Endothelial cell of umbilical vein (primary cell): ENCODE results near the gene DLGAP1. TPM values are rescaled to one million over a fixed set of nuclear protein-coding genes. Genes with fewer than 3 reads are reported as not detected.

Experiments used
- BruUV-seq: library from RNA; stranded (reverse); fragments of 400-500 nt; replicated peaks from 2 replicates; lab custom pipeline; 2021; lab: Mats Ljungman, UMichigan
- CTCF ChIA-PET: fragments of 300-600, 350-600 bp; sonication (Branson Sonifier 250); formaldehyde crosslinking; loops from one replicate; lab custom pipeline; 2021; ENCODE audit warnings: antibody characterized with exemption, inconsistent platforms; lab: Charles Lee
- POLR2A ChIA-PET: fragments of 300-600, 350-600 bp; sonication (Branson Sonifier 250); formaldehyde crosslinking; loops from one replicate; lab custom pipeline; 2021; ENCODE audit warnings: antibody characterized with exemption, inconsistent platforms; lab: Charles Lee
- DNase-seq: peaks from one replicate; pipeline ENCODE4 v3.0.0-alpha.2; 2011; ENCODE audit warnings: low read depth, low spot score
- FAIRE-seq: peaks from 2 replicates; lab custom pipeline; 2011; peaks lifted over from hg19 to GRCh38; lab: Jason Lieb, UNC
- H2AFZ ChIP-seq: 2 replicates; pipeline ENCODE4 v1.6.0; 2012; ENCODE audit warnings: low read depth, low read length, control low read depth, inconsistent platforms
- H3K27ac ChIP-seq: 2 replicates; pipeline ENCODE4 v1.5.1; 2011; ENCODE audit warnings: low read depth, mild to moderate bottlenecking, control low read depth, low read length, moderate library complexity; ENCODE audit not compliant: insufficient read depth
- H3K27me3 ChIP-seq, 2 experiments: 2 replicates each; pipeline versions ENCODE4 v1.6.0 to v1.6.1; 2011; ENCODE audit warnings: low read length in 2 of 2, mixed read lengths in 1 of 2; ENCODE audit not compliant: control insufficient read depth in 2 of 2, insufficient read depth in 2 of 2
- H3K36me3 ChIP-seq, 2 experiments: 2 replicates in 1 of 2; 3 replicates in 1 of 2; pipeline ENCODE4 v1.5.1; 2011; ENCODE audit warnings: low read length in 2 of 2, mild to moderate bottlenecking in 1 of 2, moderate library complexity in 1 of 2; ENCODE audit not compliant: control insufficient read depth in 2 of 2, insufficient read depth in 2 of 2; ENCODE audit errors: extremely low read depth in 1 of 2
- H3K4me1 ChIP-seq: 3 replicates; pipeline ENCODE4 v1.5.1; 2011; ENCODE audit warnings: mild to moderate bottlenecking, low read length; ENCODE audit not compliant: control insufficient read depth, insufficient read depth; ENCODE audit errors: extremely low read depth
- H3K4me2 ChIP-seq: 2 replicates; pipeline ENCODE4 v1.6.1; 2011; ENCODE audit warnings: low read length, control low read depth, mixed read lengths; ENCODE audit not compliant: insufficient read depth
- H3K4me3 ChIP-seq, 3 experiments: fragments of 200-600 bp in 1 of 3; sonication (generic), shearing (Covaris generic) in 1 of 3; replicated peaks in 1 of 3; 2 replicates each; pipeline ENCODE4 v1.5.1; 2011 to 2016; ENCODE audit warnings: control low read depth in 3 of 3, low read length in 3 of 3, mild to moderate bottlenecking in 2 of 3, inconsistent platforms in 1 of 3, low read depth in 1 of 3, moderate library complexity in 1 of 3; ENCODE audit not compliant: insufficient read depth in 1 of 3
- H3K79me2 ChIP-seq: 2 replicates; pipeline ENCODE4 v1.6.0; 2012; ENCODE audit warnings: low read length, inconsistent platforms; ENCODE audit not compliant: control insufficient read depth, insufficient read depth
- H3K9ac ChIP-seq: replicated peaks from 2 replicates; pipeline ENCODE3; 2011; ENCODE audit warnings: low read length, control low read depth; ENCODE audit not compliant: insufficient read depth; ENCODE audit errors: extremely low read depth
- H3K9me1 ChIP-seq: replicated peaks from 3 replicates; pipeline ENCODE4 v1.6.0; 2011; ENCODE audit warnings: mild to moderate bottlenecking, low read length; ENCODE audit not compliant: control insufficient read depth, insufficient read depth; ENCODE audit errors: extremely low read depth
- H3K9me3 ChIP-seq: replicated peaks from 2 replicates; pipeline ENCODE4 v1.5.1; 2012; ENCODE audit warnings: low read length, inconsistent platforms; ENCODE audit not compliant: control insufficient read depth, insufficient read depth
- H4K20me1 ChIP-seq: replicated peaks from 2 replicates; pipeline ENCODE3; 2011; ENCODE audit warnings: mild to moderate bottlenecking, low read length; ENCODE audit not compliant: control insufficient read depth, insufficient read depth; ENCODE audit errors: extremely low read depth
- EZH2 ChIP-seq: IDR thresholded peaks from 2 replicates; pipeline ENCODE4 v1.6.1; 2012; ENCODE audit warnings: borderline replicate concordance, low read depth, mild to moderate bottlenecking, moderate library complexity, low read length, inconsistent platforms; ENCODE audit not compliant: severe bottlenecking
- FOS ChIP-seq: IDR thresholded peaks from 2 replicates; pipeline ENCODE4 v1.6.1; 2011; ENCODE audit warnings: mild to moderate bottlenecking, low read length, moderate library complexity, borderline replicate concordance; ENCODE audit not compliant: insufficient read depth
- GATA2 ChIP-seq: IDR thresholded peaks from 2 replicates; pipeline ENCODE4 v1.7.0; 2011; ENCODE audit warnings: low read depth, mild to moderate bottlenecking, moderate library complexity, mixed read lengths, low read length; ENCODE audit not compliant: insufficient read length, insufficient read depth
- JUN ChIP-seq: IDR thresholded peaks from 2 replicates; pipeline ENCODE4 v1.6.1; 2011; ENCODE audit warnings: borderline replicate concordance, low read depth; ENCODE audit not compliant: insufficient read length, insufficient read depth
- MYC ChIP-seq: IDR thresholded peaks from one replicate; pipeline ENCODE4 v1.6.1; 2011; ENCODE audit warnings: mild to moderate bottlenecking, low read depth, low read length
- POLR2A ChIP-seq: IDR thresholded peaks from 2 replicates; pipeline ENCODE4 v1.6.1; 2012; ENCODE audit warnings: low read depth, mild to moderate bottlenecking, control low read depth, low read length
- POLR2AphosphoS5 ChIP-seq: IDR thresholded peaks from 2 replicates; pipeline ENCODE4 v1.6.1; 2012; ENCODE audit warnings: low read depth, mild to moderate bottlenecking, control low read depth, low read length, moderate library complexity; ENCODE audit not compliant: insufficient read depth
- dilution Hi-C: fragments of 300-500 bp; cut with MboI; formaldehyde crosslinking; loops from one replicate; pipeline ENCODE4 v1.15.0; 2019; ENCODE audit warnings: low sequenced_read_pairs; ENCODE audit not compliant: extremely low pct_ligation_motif_present
- intact Hi-C: fragments of 100-400 bp; cut with micrococcal nuclease; formaldehyde crosslinking; loops from one replicate; pipeline ENCODE4 v1.10.0; 2022
- polyA plus RNA-seq, 4 experiments: library from polyadenylated mRNA; depleted of rRNA in 3 of 4; stranded (reverse) in 3 of 4; unstranded in 1 of 4; fragments of >200 nt; gene quantifications; 2 replicates each; pipeline versions ENCODE4 v1.2.1 to v1.2.3, GENCODE V29; 2011 to 2012; ENCODE audit warnings: missing spikeins in 1 of 4
- total RNA-seq: library from RNA; stranded (reverse); gene quantifications from 2 replicates; pipeline ENCODE4 v1.2.3, GENCODE V29; 2021
- TF ChIP-seq, protein P1 (sequence below): IDR thresholded peaks from 2 replicates; pipeline ENCODE4 v1.6.1; 2011; ENCODE audit not compliant: insufficient read depth, insufficient read length
- TF ChIP-seq, protein P2 (sequence below), 2 donors: IDR thresholded peaks; 1 replicate in 1 of 2; 2 replicates in 1 of 2; pipeline ENCODE4 v1.5.1; 2011; ENCODE audit warnings: low read length in 2 of 2, mild to moderate bottlenecking in 2 of 2, moderate library complexity in 2 of 2, control low read depth in 1 of 2, inconsistent platforms in 1 of 2, low read depth in 1 of 2; ENCODE audit not compliant: insufficient read depth in 1 of 2; ENCODE audit errors: extremely low read depth in 1 of 2

The DLGAP1 gene
- total and polyA plus RNA-seq, 2 donors (not counting 3 experiments of a cell fraction or from before 2014, with no cell fraction given) = 0.04 TPM; not detected in 1

DNA sequence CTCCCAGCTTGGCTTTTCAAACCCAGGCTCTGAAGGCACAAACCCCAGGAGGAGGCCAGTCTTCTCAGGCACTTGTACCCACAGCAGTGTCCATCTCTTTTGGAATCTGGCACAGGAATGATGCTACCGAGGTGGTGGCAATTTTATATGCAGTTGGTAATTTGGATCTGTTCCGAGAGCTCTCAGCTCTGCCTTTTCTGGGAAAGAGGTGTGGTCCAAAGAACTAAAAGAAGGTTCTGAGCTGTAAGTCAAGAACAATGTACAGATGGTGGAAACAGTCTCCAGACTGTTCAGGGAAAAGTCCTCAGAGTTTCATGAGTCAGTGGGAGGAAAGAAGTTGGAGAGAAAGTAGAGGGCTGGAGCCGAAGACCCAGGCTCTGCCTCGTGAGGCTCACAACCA, 651.8 kb downstream of the DLGAP1 start:
- FAIRE-seq = no peak

DNA sequence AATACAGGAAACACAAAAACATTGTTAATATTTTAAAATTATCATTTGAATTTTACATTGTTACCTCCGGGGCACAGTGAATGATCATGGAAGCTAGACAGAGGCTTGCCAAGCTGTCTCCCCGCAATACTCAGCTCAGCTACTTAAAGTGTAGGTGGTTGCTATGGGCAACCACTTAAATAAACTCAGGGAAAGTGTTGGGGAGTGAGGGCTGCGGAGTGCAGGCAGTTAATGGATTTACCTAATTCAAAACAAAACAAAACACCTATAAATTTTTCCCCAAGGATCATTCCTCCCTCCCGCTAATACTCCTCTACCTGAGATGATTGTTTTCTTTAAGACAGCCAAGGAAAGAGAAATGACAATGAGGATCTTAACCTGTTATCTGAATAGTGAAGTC, 655.6 kb downstream of the DLGAP1 start:
- no peaks in the 10 kb centered on the region for H3K9me3 ChIP-seq
- no peak overlapping the region for H2AFZ ChIP-seq
- no peaks in the 10 kb centered on the region for H4K20me1 ChIP-seq
- no peaks in the 10 kb centered on the region for H3K27me3 ChIP-seq
- TF ChIP-seq POLR2A = no peak
- no peak for TF ChIP-seq MYC
- no peak for TF ChIP-seq JUN
- no peak for TF ChIP-seq FOS
- TF ChIP-seq EZH2 = no peak
- TF ChIP-seq GATA2 = no peak
- no peak for TF ChIP-seq POLR2AphosphoS5
- TF ChIP-seq, protein P1, sequence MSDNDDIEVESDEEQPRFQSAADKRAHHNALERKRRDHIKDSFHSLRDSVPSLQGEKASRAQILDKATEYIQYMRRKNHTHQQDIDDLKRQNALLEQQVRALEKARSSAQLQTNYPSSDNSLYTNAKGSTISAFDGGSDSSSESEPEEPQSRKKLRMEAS = no peak
- TF ChIP-seq, protein P2, sequence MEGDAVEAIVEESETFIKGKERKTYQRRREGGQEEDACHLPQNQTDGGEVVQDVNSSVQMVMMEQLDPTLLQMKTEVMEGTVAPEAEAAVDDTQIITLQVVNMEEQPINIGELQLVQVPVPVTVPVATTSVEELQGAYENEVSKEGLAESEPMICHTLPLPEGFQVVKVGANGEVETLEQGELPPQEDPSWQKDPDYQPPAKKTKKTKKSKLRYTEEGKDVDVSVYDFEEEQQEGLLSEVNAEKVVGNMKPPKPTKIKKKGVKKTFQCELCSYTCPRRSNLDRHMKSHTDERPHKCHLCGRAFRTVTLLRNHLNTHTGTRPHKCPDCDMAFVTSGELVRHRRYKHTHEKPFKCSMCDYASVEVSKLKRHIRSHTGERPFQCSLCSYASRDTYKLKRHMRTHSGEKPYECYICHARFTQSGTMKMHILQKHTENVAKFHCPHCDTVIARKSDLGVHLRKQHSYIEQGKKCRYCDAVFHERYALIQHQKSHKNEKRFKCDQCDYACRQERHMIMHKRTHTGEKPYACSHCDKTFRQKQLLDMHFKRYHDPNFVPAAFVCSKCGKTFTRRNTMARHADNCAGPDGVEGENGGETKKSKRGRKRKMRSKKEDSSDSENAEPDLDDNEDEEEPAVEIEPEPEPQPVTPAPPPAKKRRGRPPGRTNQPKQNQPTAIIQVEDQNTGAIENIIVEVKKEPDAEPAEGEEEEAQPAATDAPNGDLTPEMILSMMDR (IDR thresholded peaks at IDR 0.05; ENCODE audit: extremely low read depth in 1 of 2, insufficient read depth in 1 of 2, low read depth in 1 of 2, low read length in 2 of 2) = no peak
- intact Hi-C loops = no loop called here
- BruUV-seq = no TSS peak
- dilution Hi-C loops = no loop called here
- CTCF ChIA-PET = interaction anchor here (1.3 to 1.7 kb wide), 2 partner anchors 28 to 205 kb away, joined by 3 to 5 read pairs; no protein-coding TSS in a partner anchor
- POLR2A ChIA-PET = no interaction called here
- DNase-seq (no peak), FAIRE-seq (no peak)
- H3K9ac ChIP-seq = no peak overlapping the region
- no peak overlapping the region for H3K4me3 ChIP-seq
- H3K4me1 ChIP-seq = peaks cover 9% of the 10 kb centered on the region
- no peaks in the 10 kb centered on the region for H3K36me3 ChIP-seq
- H3K9me1 ChIP-seq = no peaks in the 10 kb centered on the region
- H3K27ac ChIP-seq = no peak overlapping the region
- no peak overlapping the region for H3K4me2 ChIP-seq
- no peaks in the 10 kb centered on the region for H3K79me2 ChIP-seq

More for the DNA sequence above, 651.8 kb downstream of the DLGAP1 start:
- no peaks in the 10 kb centered on the region for H3K9me1 ChIP-seq
- H3K79me2 ChIP-seq = no peaks in the 10 kb centered on the region
- intact Hi-C loops (no loop called here), dilution Hi-C loops (no loop called here)
- no peak overlapping the region for H3K9ac ChIP-seq
- ChIA-PET CTCF (interaction anchor here (0.7 to 2.6 kb wide), 5 partner anchors 9 to 192 kb away, joined by 3 to 14 read pairs (median 4); no protein-coding TSS in a partner anchor), POLR2A (no interaction called here)
- no peak overlapping the region for H3K27ac ChIP-seq
- no peak overlapping the region for H2AFZ ChIP-seq
- peaks cover 0 to 3% of the 10 kb centered on the region in 2 experiments for H3K27me3 ChIP-seq
- H3K36me3 ChIP-seq = no peaks in the 10 kb centered on the region
- no peak overlapping the region for H3K4me2 ChIP-seq
- no peaks in the 10 kb centered on the region for H3K4me1 ChIP-seq
- H4K20me1 ChIP-seq = no peaks in the 10 kb centered on the region
- H3K9me3 ChIP-seq = no peaks in the 10 kb centered on the region
- no peak overlapping the region for H3K4me3 ChIP-seq
- no peak for DNase-seq
- no TSS peak for BruUV-seq
- TF ChIP-seq, protein P1 = no peak
- TF ChIP-seq, protein P2 (IDR thresholded peaks at IDR 0.05; ENCODE audit: extremely low read depth in 1 of 2, insufficient read depth in 1 of 2, low read depth in 1 of 2, low read length in 2 of 2) = no peak
- TF ChIP-seq EZH2 = no peak
